CD1c-positive myeloid dendritic cell (primary cell): ENCODE measurements around the gene ZNF672.
"Not testable (repeated sequence)": the region's sequence is repeated elsewhere in the genome, so short reads cannot be mapped to it uniquely, and the experiment has no call there.

Experiments
- DNase-seq: peaks from one replicate; pipeline ENCODE4 v3.0.0-alpha.2; 2016; ENCODE audit errors: extremely low spot score

The ZNF672 gene

GRCh38 chr1:248812736-248813425, 25.1 kb upstream of the ZNF672 start:
- no peak for DNase-seq

- DNase-seq = no peak
Observed at GRCh38 chr1:248813546-248813945, 24.5 kb upstream of the ZNF672 start.

GRCh38 chr1:248814351-248814750, 23.7 kb upstream of the ZNF672 start:
- DNase-seq = no peak

GRCh38 chr1:248815407-248816034, 22.5 kb upstream of the ZNF672 start:
- no peak for DNase-seq

GRCh38 chr1:248816042-248816851, 21.8 kb upstream of the ZNF672 start:
- DNase-seq = no peak

GRCh38 chr1:248817065-248817464, 21.0 kb upstream of the ZNF672 start:
- peak; percentile 69 for DNase-seq

GRCh38 chr1:248818505-248819374, 19.3 kb upstream of the ZNF672 start:
- DNase-seq = no peak

- DNase-seq = no peak
Observed at GRCh38 chr1:248820041-248820585, 17.9 kb upstream of the ZNF672 start.

- no peak for DNase-seq
Observed at GRCh38 chr1:248821101-248821500, 16.9 kb upstream of the ZNF672 start.

GRCh38 chr1:248821641-248822040, 16.4 kb upstream of the ZNF672 start:
- no peak for DNase-seq

- peak; percentile 79 for DNase-seq
Observed at GRCh38 chr1:248822148-248823032, 15.6 kb upstream of the ZNF672 start.

GRCh38 chr1:248823517-248824001, 14.5 kb upstream of the ZNF672 start:
- peak; percentile 48 for DNase-seq

- no peak for DNase-seq
Observed at GRCh38 chr1:248824301-248824700, 13.7 kb upstream of the ZNF672 start.

GRCh38 chr1:248824701-248825100, 13.3 kb upstream of the ZNF672 start:
- no peak for DNase-seq

GRCh38 chr1:248825136-248825535, 12.9 kb upstream of the ZNF672 start:
- no peak for DNase-seq

- no peak for DNase-seq
Observed at GRCh38 chr1:248825573-248825908, 12.5 kb upstream of the ZNF672 start.

- peak; percentile 97 for DNase-seq
Observed at GRCh38 chr1:248825909-248826760, 11.9 kb upstream of the ZNF672 start, which contains the start of gene SH3BP5L. TSS of gene SH3BP5L (minus strand) at chr1:248825915. CDS start at chr1:248824935, 980 bp downstream.

- DNase-seq = peak; percentile 77
Observed at GRCh38 chr1:248828845-248829244, 9.2 kb upstream of the ZNF672 start.

GRCh38 chr1:248830718-248831017, 7.4 kb upstream of the ZNF672 start:
- not testable (repeated sequence) for DNase-seq
